T-helper 22 cell (primary cell): ENCODE measurements around the gene DYTN.
"Not testable (repeated sequence)": the region's sequence is repeated elsewhere in the genome, so short reads cannot be mapped to it uniquely, and the experiment has no call there.

ENCODE experiments used
- DNase-seq: peaks from one replicate; pipeline ENCODE4 v3.0.0-alpha.2; 2020; ENCODE audit warnings: low read depth

The DYTN gene

GRCh38 chr2:206718296-206718695 lies at the start of gene DYTN:
Gene DYTN, minus strand, starts transcription at chr2:206718396. Its CDS starts 117 bp downstream, at chr2:206718279.
- DNase-seq: no peak

- no peak for DNase-seq
These were observed 48.1 kb upstream of the DYTN start for GRCh38 chr2:206766057-206766930.

GRCh38 chr2:206765242-206766056 lies 47.3 kb upstream of the DYTN start, which contains the start of the genes FASTKD2 and MDH1B:
Gene FASTKD2, plus strand, starts transcription at chr2:206765606. Its CDS starts 1,088 bp downstream, at chr2:206766694.
Gene MDH1B, minus strand, starts transcription at chr2:206765328. Its CDS starts 57 bp downstream, at chr2:206765271.
- DNase-seq: peak; percentile 76

GRCh38 chr2:206764673-206765241 lies 46.6 kb upstream of the DYTN start:
- peak; percentile 1 for DNase-seq

GRCh38 chr2:206756816-206757215 lies 38.6 kb upstream of the DYTN start:
- no peak for DNase-seq

DNA sequence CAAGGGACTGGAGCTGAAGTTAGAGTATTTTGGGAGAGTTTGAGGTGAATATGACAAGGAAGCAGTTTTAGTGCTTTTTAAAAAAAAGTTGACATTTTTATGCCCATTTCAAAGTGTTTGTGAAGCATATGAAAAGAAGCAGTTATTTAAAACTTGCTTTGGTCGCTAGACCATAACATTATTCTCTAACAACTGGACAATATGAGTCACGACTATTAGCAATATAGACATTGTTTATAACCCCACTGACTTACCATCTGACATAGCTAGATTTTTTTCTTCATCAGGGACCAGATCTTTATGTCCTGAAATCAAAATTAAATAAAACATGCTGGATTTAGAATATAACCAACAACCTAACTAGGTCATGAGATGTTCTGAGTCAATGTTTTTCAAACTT lies 22.6 kb upstream of the DYTN start:
- no peak for DNase-seq

- no peak for DNase-seq
These were observed 21.1 kb upstream of the DYTN start for GRCh38 chr2:206739271-206739670.

DNA sequence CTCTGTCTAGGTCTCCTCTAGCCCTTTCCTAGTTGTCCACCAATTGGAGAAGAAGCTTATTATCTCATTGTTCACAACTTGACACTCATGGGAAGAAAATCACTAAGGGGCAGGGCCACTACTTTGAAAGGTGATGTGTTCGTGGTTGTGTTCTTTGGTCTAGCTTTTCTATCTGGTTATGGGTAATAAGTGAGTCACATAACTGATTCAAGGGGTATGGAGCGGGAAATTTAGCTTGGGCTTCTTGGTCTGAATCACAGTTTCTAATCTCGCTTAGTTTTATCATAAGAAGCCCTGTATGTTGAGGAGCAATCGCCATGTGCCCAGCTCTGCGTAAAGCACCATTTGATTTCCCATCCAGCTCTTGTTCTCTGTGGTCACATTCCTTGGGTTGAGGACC lies 18.7 kb upstream of the DYTN start:
- no peak for DNase-seq

- DNase-seq: no peak
These were observed 15.1 kb upstream of the DYTN start for GRCh38 chr2:206733341-206733740.

DNA sequence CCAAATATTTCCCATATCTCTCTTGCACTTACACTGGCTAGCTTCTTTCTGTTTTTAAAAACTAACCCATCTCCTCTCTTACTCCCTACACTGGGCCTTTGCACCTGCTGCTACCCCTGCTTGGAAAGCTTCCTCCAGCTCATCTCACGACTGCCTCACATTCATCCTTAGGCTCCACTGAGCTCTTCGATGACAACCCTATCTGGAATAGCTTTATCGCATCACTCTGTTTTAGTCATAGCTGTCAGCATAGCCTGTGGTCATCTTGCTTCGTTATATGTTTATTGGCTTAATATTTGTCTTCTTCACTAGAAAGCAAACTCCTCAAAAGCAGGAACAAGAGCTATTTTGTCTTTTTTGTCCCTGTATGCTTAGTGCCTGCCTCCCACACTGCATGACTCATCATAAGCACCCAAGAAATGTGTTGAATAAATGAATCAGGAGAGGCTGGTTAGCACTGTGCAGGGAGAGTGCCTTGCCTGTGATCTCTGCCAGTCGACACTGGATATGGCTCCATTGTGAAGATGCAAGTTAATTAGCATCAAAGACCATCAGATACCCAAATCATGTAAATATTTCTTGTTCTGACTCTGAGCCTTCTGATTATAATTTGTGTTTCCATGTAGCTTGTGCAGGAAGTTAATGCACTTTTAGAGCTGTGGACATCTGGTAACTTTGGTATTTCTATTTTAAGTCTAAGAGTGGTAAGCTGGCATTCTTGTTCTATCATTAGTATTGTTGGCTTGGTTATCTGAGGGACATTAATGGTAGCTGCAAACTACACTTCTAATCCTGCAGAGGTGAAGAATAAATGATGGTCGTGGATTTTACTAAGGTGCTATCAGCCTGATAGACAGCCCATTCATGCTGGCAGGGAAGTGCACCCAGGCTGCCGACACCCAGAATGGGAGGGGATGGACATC lies 10.3 kb upstream of the DYTN start:
- no peak for DNase-seq

GRCh38 chr2:206727287-206727686 lies 9.1 kb upstream of the DYTN start:
- no peak for DNase-seq

DNA sequence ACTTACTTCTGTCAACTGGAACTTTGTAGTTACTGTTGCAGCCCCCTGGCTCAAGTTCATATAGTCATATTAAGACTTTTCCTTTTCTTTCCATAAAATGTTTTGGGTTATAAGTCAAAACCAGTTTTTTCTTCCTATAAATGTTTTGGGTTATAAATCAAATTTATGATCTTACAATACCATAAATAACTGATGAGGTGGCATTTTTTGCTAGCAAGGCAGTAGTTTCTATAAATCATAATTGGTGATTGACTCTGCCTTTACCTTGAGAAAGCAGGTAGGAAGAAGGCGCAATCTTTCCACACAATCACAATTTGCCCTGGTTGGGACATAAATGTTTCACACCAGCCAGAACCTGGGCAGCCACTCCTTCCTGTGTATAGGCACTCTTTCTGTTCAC lies 5.1 kb upstream of the DYTN start:
- no peak for DNase-seq

DNA sequence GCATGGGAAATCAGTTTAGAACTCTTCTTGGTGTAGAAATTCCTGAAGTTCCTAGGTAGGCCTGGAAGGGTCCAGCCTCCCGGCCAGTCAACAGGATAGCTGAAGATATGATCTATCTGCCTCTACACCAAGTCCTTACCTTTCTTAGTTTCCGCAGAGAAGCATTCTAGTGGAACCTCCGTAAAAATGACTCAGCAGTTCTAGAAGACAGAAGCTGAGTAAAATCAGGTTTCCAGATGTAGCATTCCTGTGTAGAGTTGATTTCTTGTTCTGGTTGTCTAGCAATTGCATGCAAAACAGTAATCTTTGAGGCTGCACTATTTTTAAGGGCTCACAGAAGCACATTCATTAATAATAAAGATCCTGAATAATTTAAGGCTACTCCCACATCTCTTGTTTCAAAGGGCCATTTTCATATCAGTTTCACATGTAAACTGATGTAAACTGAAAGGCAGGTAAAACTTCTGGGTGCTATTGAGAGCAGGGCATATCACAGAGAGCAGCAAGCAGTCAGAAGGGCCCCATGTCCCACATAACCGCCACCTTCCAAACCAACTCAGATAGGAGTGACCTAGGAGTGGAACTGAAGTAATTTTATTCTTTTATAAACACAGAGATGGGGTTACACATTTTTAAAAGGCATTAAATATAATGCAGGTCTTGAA lies 3.2 kb upstream of the DYTN start:
- DNase-seq: no peak

DNA sequence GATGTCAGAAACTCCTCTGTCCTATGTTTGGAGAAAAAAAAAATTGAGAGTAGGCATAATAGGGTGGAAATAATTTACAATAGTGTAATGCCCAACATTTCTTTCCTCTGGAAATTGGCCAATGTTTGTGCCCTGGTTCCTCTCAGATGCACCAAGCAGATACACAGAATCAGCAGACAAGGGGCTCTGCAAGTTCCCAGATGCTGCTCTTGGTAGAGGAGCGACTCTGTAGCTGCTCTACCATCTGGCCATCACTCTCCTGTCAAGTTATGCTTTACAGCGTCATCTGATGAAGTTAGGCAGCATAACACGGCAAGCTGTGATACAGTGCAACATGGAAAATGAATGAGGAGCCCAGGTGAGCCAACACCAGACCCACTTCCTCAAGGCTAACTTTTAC lies 1.6 kb downstream of the DYTN start:
- DNase-seq: no peak

GRCh38 chr2:206715183-206715582 lies 3.0 kb downstream of the DYTN start:
- DNase-seq: not testable (repeated sequence)

DNA sequence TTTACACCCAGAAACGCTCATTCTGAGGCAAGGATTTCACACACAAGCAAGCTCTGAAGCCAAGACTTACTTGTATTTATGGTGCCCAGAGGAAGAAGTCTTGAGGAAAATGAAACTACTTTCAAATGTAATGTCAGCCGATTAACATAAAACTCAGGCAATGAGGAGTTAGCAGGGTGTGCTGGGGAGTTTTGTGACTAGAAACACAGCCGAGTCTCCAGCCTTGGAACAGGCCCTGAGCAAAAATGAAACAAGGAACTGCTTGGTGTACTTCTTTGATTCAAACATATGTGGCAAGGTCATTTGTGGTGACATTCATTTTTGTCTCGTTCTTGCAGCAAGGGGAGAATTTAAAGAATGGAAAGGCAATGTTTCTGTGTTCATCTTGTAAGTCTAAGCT lies 4.5 kb downstream of the DYTN start:
- DNase-seq: no peak

DNA sequence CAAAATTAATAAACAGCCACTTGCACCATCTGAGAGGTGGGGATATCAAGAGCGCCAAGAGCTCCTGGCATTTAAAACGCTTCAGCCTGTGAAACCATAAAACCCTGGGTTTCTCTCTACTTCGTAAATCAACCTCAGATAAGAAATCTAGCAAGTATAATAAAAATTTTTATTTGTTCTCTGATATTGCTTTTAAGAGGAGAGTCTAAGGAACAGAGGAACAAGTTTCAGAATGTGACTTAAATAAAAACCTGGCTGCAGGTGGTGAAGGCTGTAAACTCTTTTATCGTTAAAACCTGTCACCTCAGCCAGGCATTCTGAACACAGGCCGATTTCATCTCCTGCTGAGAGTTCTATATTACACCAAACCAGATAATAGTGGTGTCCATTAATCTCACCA lies 9.9 kb downstream of the DYTN start:
- no peak for DNase-seq

GRCh38 chr2:206707164-206707701 lies 11.0 kb downstream of the DYTN start:
- DNase-seq: no peak

DNA sequence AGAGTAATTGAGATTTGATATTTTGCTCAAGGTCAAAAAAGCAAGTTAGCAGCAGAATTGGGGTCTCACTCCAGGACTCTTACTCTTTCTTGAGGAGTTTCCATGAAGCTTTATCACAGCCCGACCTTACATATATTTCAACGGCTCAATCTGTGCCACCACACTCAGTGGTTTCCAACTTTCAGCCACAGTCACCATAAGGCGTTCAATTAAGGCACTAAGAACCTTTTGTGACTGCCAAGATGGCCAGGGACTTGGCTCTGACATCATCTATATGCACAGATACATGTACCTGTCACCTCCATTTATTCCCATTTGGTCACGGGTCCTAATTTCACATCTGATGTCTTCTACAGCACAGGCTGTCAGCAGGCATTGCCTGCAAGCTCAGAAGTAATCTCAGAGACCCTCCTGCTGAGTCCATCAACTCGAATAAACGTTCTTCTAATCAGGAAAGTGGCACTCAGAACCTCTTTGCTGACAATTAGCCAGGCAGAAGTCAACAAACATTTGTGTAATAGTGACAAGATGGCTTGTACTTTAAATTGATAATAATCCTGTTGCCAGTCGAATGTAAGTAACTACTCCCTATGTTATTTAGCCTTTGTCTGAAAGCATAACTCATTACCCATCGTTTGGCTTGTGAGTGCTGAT lies 16.1 kb downstream of the DYTN start:
- DNase-seq: no peak

GRCh38 chr2:206700156-206700555 lies 18.0 kb downstream of the DYTN start:
- no peak for DNase-seq
